ENCODE data around the gene CDH4. TPM values are rescaled to one million over a fixed set of nuclear protein-coding genes. Genes with fewer than 3 reads are reported as not detected.

Gene CDH4
- total RNA-seq, 1 experiment from 2014 or later, result 5.3 TPM

DNA sequence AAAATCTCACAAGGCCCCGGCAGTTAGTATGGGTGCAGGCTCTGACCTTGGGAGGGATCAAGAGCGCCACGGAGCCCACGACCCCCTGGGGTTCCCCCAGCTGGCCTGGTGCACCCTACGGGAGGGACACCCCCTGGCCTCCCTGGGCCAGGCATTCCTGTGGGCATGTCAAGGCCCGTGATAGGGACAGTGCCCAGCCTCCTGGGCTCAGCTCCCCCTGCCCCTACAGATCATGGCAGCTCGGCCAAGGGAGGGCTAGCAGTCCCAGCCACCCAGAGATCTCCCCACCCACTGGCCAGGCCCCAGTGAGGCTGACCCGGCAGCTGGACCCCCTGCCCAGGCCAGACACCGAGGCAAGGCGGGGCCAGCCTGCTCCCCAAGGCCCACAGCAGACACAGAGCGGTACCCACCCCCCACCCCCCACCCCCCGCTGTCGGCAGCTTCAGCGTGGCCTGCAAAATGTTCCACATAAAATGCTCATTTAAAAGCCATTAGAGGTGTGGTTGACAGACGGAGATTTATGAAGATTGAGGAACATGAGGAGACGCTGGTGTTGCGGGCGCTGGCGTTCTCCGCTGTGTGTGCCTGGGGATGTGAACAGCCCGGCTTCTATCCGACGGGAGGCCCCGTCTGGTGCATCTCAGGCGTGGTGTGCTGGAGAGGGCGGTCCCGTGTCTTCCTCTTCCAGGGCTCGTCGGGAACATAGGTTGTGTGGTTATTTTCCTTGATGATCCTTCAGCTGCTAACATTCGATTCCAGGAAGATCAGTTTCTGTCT lies 625.1 kb downstream of the CDH4 start:
- Mint-ChIP-seq H3K27me3 (ENCODE audit: low read depth) (no peaks in the 10 kb centered on the region; the same call in 1 of the 2 replicates), H3K36me3 (no peaks in the 10 kb centered on the region), H3K9me3 (no peaks in the 10 kb centered on the region), H3K27ac (no peak overlapping the region), H3K4me3 (no peak overlapping the region), H3K4me1 (no peaks in the 10 kb centered on the region)
- no peak for DNase-seq (ENCODE audit: low spot score)
- POLR2A ChIA-PET, result no interaction called here
- CTCF ChIA-PET, result interaction anchor here (1.6 to 4.7 kb wide), 2 partner anchors 10 to 19 kb away, joined by 5 to 43 read pairs; no protein-coding TSS in a partner anchor
- TF ChIP-seq, protein P1, sequence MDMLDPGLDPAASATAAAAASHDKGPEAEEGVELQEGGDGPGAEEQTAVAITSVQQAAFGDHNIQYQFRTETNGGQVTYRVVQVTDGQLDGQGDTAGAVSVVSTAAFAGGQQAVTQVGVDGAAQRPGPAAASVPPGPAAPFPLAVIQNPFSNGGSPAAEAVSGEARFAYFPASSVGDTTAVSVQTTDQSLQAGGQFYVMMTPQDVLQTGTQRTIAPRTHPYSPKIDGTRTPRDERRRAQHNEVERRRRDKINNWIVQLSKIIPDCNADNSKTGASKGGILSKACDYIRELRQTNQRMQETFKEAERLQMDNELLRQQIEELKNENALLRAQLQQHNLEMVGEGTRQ (CRISPR knock-in tag; IDR thresholded peaks at IDR 0.05), result no peak
- TF ChIP-seq, protein P2, sequence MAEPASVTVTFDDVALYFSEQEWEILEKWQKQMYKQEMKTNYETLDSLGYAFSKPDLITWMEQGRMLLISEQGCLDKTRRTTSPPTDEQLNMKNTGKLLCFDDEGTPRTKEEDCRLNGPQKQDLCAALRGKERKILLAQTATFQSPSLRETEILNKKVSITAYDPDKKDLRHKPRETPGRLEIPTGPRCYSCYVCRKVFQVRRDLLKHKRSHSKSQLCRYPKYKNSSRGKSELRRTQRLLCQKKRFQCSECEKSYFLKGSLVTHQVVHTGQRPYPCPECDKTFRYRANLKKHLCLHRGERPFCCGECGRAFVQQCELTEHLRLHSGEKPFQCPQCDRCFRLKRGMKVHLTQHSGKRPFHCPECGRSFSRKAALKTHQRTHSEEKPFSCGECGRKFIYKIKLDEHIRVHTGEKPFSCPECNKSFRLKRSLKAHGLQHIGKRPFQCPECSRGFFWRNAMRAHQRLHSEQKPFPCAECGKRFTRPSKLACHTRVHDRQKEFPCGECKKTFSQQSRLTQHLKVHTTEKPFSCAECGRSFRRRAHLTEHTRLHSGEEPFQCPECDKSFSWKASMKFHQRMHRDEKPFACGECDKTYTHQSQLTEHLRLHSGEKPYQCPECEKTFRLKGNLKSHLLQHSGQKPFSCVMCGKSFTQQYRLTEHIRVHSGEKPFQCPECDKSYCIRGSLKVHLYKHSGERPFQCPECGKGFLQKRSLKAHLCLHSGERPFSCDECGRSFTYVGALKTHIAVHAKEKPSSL (CRISPR knock-in tag; conservative IDR thresholded peaks at IDR 0.05), result no peak
- ATAC-seq, result no peak

DNA sequence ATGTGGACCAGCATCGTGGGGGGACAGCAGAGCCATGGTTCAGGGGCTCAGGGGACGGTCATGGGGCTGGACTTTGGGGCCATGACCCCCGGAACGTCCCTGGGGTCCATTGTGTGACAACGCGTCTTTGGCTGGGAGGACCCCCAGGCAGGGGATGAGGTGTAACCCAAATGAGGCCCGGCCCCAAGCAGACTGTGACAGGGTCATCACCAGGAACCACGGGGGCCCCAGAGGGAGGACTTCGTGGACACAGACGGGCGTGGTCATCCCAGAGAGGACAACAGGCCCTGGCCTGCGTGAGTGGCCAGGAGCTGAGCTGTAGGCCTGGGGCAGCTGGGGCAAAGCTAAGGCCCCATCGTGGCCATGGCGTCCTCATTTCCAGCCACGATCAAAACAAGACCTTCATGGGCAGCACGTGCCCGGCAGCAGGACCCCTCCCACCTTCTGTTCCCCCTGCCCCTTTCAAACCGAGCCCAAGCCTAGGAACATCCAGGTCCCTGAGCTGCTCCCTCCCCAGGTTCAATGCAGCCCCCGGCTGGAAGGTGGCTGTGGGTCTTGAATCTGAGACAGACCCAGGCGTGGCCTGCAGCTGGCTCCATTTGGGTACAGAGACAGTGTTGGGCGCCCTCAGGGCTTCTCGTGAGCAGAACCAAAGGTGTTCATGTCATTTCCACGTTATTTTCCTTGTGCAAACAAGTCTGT lies 625.9 kb downstream of the CDH4 start:
- ATAC-seq, result no peak
- H3K36me3 Mint-ChIP-seq, result no peaks in the 10 kb centered on the region
- H3K27me3 Mint-ChIP-seq (ENCODE audit: low read depth), result no peaks in the 10 kb centered on the region; the same call in 1 of the 2 replicates
- H3K4me1 Mint-ChIP-seq, result no peaks in the 10 kb centered on the region; the same call in 1 of the 2 replicates
- no peaks in the 10 kb centered on the region for H3K9me3 Mint-ChIP-seq
- H3K4me3 Mint-ChIP-seq, result no peak overlapping the region
- ChIA-PET CTCF (interaction anchor here (1.6 to 4.7 kb wide), 2 partner anchors 9 to 18 kb away, joined by 5 to 43 read pairs; no protein-coding TSS in a partner anchor), POLR2A (no interaction called here)
- DNase-seq (ENCODE audit: low spot score), result no peak
- H3K27ac Mint-ChIP-seq, result no peak overlapping the region
- TF ChIP-seq, protein P3, sequence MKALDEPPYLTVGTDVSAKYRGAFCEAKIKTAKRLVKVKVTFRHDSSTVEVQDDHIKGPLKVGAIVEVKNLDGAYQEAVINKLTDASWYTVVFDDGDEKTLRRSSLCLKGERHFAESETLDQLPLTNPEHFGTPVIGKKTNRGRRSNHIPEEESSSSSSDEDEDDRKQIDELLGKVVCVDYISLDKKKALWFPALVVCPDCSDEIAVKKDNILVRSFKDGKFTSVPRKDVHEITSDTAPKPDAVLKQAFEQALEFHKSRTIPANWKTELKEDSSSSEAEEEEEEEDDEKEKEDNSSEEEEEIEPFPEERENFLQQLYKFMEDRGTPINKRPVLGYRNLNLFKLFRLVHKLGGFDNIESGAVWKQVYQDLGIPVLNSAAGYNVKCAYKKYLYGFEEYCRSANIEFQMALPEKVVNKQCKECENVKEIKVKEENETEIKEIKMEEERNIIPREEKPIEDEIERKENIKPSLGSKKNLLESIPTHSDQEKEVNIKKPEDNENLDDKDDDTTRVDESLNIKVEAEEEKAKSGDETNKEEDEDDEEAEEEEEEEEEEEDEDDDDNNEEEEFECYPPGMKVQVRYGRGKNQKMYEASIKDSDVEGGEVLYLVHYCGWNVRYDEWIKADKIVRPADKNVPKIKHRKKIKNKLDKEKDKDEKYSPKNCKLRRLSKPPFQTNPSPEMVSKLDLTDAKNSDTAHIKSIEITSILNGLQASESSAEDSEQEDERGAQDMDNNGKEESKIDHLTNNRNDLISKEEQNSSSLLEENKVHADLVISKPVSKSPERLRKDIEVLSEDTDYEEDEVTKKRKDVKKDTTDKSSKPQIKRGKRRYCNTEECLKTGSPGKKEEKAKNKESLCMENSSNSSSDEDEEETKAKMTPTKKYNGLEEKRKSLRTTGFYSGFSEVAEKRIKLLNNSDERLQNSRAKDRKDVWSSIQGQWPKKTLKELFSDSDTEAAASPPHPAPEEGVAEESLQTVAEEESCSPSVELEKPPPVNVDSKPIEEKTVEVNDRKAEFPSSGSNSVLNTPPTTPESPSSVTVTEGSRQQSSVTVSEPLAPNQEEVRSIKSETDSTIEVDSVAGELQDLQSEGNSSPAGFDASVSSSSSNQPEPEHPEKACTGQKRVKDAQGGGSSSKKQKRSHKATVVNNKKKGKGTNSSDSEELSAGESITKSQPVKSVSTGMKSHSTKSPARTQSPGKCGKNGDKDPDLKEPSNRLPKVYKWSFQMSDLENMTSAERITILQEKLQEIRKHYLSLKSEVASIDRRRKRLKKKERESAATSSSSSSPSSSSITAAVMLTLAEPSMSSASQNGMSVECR (CRISPR knock-in tag; IDR thresholded peaks at IDR 0.05; ENCODE audit: borderline replicate concordance), result no peak
- TF ChIP-seq PRRX2 (CRISPR knock-in tag; IDR thresholded peaks at IDR 0.05) (no peak), NFYB (CRISPR knock-in tag; conservative IDR thresholded peaks at IDR 0.05; ENCODE audit: low read depth) (no peak), ZNF263 (CRISPR knock-in tag; IDR thresholded peaks at IDR 0.05; ENCODE audit: low read depth) (no peak), RELA (CRISPR knock-in tag; IDR thresholded peaks at IDR 0.05; ENCODE audit: borderline replicate concordance) (no peak), ATF1 (CRISPR knock-in tag; IDR thresholded peaks at IDR 0.05) (no peak), NR1H2 (CRISPR knock-in tag; IDR thresholded peaks at IDR 0.05) (no peak), ZNF416 (CRISPR knock-in tag; IDR thresholded peaks at IDR 0.05) (no peak), GRHL2 (CRISPR knock-in tag; IDR thresholded peaks at IDR 0.05; ENCODE audit: insufficient replicate concordance, severe bottlenecking) (no peak)
- TF ChIP-seq, protein P4, sequence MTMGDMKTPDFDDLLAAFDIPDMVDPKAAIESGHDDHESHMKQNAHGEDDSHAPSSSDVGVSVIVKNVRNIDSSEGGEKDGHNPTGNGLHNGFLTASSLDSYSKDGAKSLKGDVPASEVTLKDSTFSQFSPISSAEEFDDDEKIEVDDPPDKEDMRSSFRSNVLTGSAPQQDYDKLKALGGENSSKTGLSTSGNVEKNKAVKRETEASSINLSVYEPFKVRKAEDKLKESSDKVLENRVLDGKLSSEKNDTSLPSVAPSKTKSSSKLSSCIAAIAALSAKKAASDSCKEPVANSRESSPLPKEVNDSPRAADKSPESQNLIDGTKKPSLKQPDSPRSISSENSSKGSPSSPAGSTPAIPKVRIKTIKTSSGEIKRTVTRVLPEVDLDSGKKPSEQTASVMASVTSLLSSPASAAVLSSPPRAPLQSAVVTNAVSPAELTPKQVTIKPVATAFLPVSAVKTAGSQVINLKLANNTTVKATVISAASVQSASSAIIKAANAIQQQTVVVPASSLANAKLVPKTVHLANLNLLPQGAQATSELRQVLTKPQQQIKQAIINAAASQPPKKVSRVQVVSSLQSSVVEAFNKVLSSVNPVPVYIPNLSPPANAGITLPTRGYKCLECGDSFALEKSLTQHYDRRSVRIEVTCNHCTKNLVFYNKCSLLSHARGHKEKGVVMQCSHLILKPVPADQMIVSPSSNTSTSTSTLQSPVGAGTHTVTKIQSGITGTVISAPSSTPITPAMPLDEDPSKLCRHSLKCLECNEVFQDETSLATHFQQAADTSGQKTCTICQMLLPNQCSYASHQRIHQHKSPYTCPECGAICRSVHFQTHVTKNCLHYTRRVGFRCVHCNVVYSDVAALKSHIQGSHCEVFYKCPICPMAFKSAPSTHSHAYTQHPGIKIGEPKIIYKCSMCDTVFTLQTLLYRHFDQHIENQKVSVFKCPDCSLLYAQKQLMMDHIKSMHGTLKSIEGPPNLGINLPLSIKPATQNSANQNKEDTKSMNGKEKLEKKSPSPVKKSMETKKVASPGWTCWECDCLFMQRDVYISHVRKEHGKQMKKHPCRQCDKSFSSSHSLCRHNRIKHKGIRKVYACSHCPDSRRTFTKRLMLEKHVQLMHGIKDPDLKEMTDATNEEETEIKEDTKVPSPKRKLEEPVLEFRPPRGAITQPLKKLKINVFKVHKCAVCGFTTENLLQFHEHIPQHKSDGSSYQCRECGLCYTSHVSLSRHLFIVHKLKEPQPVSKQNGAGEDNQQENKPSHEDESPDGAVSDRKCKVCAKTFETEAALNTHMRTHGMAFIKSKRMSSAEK (CRISPR knock-in tag; IDR thresholded peaks at IDR 0.05; ENCODE audit: borderline replicate concordance), result no peak
- TF ChIP-seq, protein P5, sequence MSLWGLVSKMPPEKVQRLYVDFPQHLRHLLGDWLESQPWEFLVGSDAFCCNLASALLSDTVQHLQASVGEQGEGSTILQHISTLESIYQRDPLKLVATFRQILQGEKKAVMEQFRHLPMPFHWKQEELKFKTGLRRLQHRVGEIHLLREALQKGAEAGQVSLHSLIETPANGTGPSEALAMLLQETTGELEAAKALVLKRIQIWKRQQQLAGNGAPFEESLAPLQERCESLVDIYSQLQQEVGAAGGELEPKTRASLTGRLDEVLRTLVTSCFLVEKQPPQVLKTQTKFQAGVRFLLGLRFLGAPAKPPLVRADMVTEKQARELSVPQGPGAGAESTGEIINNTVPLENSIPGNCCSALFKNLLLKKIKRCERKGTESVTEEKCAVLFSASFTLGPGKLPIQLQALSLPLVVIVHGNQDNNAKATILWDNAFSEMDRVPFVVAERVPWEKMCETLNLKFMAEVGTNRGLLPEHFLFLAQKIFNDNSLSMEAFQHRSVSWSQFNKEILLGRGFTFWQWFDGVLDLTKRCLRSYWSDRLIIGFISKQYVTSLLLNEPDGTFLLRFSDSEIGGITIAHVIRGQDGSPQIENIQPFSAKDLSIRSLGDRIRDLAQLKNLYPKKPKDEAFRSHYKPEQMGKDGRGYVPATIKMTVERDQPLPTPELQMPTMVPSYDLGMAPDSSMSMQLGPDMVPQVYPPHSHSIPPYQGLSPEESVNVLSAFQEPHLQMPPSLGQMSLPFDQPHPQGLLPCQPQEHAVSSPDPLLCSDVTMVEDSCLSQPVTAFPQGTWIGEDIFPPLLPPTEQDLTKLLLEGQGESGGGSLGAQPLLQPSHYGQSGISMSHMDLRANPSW (CRISPR knock-in tag; conservative IDR thresholded peaks at IDR 0.05; ENCODE audit: low read depth), result no peak
- TF ChIP-seq, protein P2 (CRISPR knock-in tag; conservative IDR thresholded peaks at IDR 0.05), result no peak
